Effector memory CD8-positive, alpha-beta T cell (primary cell): Measurements from ENCODE around the gene RAB3GAP1.
"Not testable (repeated sequence)": the region's sequence is repeated elsewhere in the genome, so short reads cannot be mapped to it uniquely, and the experiment has no call there.

Source experiments
- ATAC-seq: fragments of 150-1000 bp; cut with Tn5 transposase; replicated peaks from 2 replicates; pipeline ENCODE4 v1.10.0; 2021; ENCODE audit warnings: mild to moderate bottlenecking, moderate library complexity
- DNase-seq, 3 experiments: peaks; one replicate each; pipeline ENCODE4 v3.0.0; 2021
- H3K27ac Mint-ChIP-seq, 2 donors: one replicate each; pipeline ENCODE4 v1.8.0; 2022; ENCODE audit warnings: mild to moderate bottlenecking in 2 of 2, mixed read lengths in 2 of 2, moderate library complexity in 2 of 2
- H3K27me3 Mint-ChIP-seq, 2 donors: one replicate each; pipeline ENCODE4 v1.8.0; 2022; ENCODE audit warnings: mixed read lengths in 2 of 2
- H3K36me3 Mint-ChIP-seq: one replicate; pipeline ENCODE4 v1.8.0; 2022; ENCODE audit warnings: mild to moderate bottlenecking, moderate library complexity, mixed read lengths; ENCODE audit not compliant: insufficient read depth
- H3K4me1 Mint-ChIP-seq, 2 donors: one replicate each; pipeline ENCODE4 v1.8.0; 2022; ENCODE audit warnings: low read depth in 2 of 2, mixed read lengths in 2 of 2
- H3K4me3 Mint-ChIP-seq, 2 donors: one replicate each; pipeline ENCODE4 v1.8.0; 2022; ENCODE audit warnings: mild to moderate bottlenecking in 2 of 2, mixed read lengths in 2 of 2, moderate library complexity in 2 of 2
- H3K9me3 Mint-ChIP-seq, 2 donors: one replicate each; pipeline ENCODE4 v1.8.0; 2022; ENCODE audit warnings: mixed read lengths in 2 of 2

The RAB3GAP1 gene

DNA sequence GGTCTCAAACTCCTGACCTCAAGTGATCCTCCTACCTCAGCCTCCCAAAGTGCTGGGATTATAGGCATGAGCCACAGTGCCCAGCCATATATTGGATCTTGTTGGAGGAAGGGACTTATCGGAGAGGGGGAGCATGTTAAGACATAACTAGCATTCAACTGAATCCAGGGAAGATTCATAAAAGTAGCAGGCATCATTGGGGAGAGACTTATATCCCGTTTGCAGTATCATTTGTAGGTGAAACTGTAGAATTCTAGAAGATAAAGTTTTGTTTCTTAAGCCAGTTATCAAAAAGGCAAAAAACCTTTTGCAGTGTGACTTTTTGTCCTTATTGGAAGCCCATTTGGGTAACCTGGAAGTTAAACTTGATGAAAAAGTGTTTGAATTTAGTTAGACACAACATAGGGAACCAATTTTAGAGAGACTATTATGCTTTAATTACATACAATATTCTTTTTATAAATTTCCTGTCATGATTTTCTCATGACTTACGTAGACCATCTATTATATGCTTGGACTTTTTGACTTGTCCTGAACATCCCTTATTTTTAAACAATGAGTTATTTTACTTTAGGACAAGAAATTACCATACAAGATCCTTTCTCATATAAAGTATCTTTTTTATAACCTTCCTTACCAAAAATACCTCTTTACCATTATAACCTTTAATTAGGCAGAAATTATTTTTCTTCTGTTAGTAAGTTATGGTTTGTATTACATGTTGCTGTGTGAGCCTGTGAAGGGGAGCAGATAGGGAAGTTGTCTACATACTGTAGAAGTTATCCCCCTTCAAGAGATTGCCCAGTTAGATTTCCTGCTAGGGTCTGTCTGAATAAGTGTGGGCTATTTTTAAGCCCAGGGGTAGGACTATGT, 20.3 kb downstream of the RAB3GAP1 start:
- Mint-ChIP-seq H3K4me3 (no peak overlapping the region), H3K36me3 (no peaks in the 10 kb centered on the region), H3K27me3 (no peaks in the 10 kb centered on the region), H3K9me3 (peaks cover 4 to 7% of the 10 kb centered on the region in 2 donors), H3K4me1 (peaks cover 2 to 9% of the 10 kb centered on the region in 2 donors), H3K27ac (no peak overlapping the region)
- no peak for ATAC-seq
- DNase-seq, result no peak

DNA sequence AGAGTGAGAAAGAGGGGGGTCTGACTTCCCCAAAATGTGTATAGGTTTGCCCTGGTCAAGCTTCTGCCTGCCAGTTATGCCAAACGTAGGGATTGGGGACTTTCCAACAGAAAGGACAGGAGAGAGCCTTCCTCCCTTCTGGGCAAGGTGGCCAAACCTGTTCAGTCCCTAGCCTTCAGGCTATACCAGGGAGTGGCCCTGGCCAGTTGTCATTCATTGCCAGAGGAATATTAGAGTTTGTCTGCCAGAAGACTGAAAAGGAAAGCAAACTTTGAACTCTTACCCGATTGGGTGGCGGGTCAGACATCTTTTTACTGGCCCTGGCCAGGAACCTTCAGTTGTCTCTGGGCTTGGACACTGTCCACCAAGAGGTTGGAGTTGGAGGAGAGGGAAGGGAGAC, 22.1 kb downstream of the RAB3GAP1 start:
- Mint-ChIP-seq H3K36me3 (no peaks in the 10 kb centered on the region), H3K4me3 (no peak overlapping the region)

DNA sequence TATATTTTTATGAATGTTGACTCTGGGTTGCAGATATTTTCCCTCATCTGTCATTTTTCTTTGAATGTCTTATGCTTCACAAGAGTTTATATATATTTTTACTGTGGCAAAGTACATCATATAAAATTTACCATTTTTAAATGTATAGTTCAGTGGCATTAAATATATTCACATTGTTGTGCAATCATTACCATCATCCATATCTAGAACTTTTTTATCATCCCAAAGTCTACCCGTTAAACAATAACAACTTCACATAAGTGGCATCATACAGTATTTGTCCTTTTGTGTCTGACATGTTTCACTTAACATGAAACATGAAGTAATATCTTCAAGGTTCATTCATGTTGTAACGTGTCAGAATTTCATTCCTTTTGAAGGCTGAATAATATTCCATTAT, 24.5 kb downstream of the RAB3GAP1 start:
- Mint-ChIP-seq H3K4me3 (no peak overlapping the region), H3K27ac (no peak overlapping the region), H3K36me3 (no peaks in the 10 kb centered on the region), H3K9me3 (peaks cover 4 to 7% of the 10 kb centered on the region in 2 donors), H3K27me3 (no peaks in the 10 kb centered on the region), H3K4me1 (peaks cover 4 to 12% of the 10 kb centered on the region in 2 donors)
- DNase-seq (no peak), ATAC-seq (no peak)

More for the DNA sequence above, 22.1 kb downstream of the RAB3GAP1 start:
- DNase-seq (no peak), ATAC-seq (no peak)
- H3K27me3 Mint-ChIP-seq, result no peaks in the 10 kb centered on the region
- H3K27ac Mint-ChIP-seq, result peak overlapping the region; percentile 17 to 67
- peaks cover 4 to 7% of the 10 kb centered on the region in 2 donors for H3K9me3 Mint-ChIP-seq
- peaks cover 4 to 9% of the 10 kb centered on the region in 2 donors for H3K4me1 Mint-ChIP-seq

DNA sequence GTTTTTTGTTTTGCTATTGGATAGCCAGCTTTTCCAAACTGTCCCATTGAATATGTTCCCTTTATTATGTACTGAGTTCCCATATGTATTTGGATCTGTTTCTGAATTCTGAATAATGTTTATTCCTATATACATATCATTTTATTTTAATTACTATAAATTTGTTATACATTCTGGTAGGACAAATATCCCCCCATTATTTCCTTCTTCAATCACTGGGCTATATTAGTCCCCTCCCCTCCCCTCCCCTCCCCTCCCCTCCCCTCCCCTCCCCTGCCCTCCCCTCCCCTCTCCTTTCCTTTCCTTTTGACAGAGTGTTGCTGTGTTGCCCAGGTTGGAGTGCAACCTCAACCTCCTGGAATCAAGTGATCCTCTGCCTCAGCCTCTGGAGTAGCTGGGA, 26.3 kb downstream of the RAB3GAP1 start:
- peaks cover 4 to 7% of the 10 kb centered on the region in 2 donors for H3K4me1 Mint-ChIP-seq
- ATAC-seq (no peak), DNase-seq (no peak)
- H3K27me3 Mint-ChIP-seq, result no peaks in the 10 kb centered on the region
- no peaks in the 10 kb centered on the region for H3K9me3 Mint-ChIP-seq
- no peak overlapping the region for H3K27ac Mint-ChIP-seq
- H3K36me3 Mint-ChIP-seq, result no peaks in the 10 kb centered on the region
- H3K4me3 Mint-ChIP-seq, result no peak overlapping the region

DNA sequence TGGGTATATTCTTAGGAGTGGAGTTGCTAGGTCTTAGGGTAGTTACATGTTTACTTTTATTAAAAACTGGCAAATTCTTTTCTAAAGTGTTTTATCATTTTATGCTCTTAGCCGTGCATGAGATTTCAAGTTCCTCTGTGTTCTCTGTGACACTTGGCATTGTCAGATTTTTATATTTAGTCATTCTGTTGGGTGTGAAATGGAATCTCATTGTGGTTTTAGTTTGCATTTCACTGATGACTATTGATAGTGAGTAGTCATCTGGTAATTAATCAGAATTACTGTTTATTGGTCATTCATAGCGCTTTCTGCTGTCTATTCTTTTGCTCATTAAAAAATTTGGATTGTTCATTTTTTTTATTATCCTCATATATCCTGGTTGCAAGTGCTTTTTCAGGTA, 34.1 kb downstream of the RAB3GAP1 start:
- H3K27ac Mint-ChIP-seq, result no peak overlapping the region

DNA sequence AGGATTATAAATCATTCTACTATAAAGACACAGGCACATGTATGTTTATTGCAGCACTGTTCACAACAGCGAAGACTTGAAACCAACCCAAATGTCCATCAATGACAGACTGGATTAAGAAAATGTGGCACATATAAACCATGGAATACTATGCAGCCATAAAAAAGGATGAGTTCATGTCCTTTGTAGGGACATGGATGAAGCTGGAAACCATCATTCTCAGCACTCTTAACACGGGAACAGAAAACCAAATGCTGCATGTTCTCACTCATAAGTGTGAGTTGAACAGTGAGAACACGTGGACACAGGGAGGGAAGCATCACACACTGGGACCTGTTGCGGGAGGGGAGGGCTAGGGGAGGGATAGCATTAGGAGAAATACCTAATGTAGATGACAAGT, 37.5 kb downstream of the RAB3GAP1 start:
- H3K9me3 Mint-ChIP-seq, H3K27ac Mint-ChIP-seq, H3K36me3 Mint-ChIP-seq, H3K27me3 Mint-ChIP-seq, DNase-seq, H3K4me3 Mint-ChIP-seq, ATAC-seq: not testable (repeated sequence)
- H3K4me1 Mint-ChIP-seq, result peaks cover 2 to 14% of the 10 kb centered on the region in 2 donors

More for the DNA sequence above, 34.1 kb downstream of the RAB3GAP1 start:
- Mint-ChIP-seq H3K9me3 (no peaks in the 10 kb centered on the region), H3K27me3 (no peaks in the 10 kb centered on the region), H3K36me3 (no peaks in the 10 kb centered on the region), H3K4me1 (peaks cover 3 to 14% of the 10 kb centered on the region in 2 donors), H3K4me3 (no peak overlapping the region)
- no peak for DNase-seq
- no peak for ATAC-seq

DNA sequence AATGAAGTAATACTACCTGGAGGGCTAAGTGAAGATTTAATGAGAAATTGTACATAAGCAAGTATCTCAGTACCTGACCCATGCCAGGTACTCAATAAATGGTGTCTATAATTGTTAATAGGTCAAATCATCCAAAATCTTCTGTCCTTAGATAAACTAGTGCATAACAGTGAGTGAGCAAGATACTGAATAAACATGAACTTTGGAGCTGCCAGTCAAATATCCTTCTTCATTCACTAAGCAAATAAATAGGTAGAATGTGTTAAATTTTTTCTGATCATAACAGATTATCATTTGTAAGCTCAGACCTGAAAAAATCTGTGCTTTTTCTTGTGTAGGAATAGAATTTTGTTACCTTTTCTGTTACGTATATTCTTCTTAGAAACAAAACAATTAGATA, 39.6 kb downstream of the RAB3GAP1 start:
- Mint-ChIP-seq H3K4me1 (no peaks in the 10 kb centered on the region), H3K4me3 (no peak overlapping the region), H3K36me3 (peaks cover 2% of the 10 kb centered on the region), H3K27me3 (no peaks in the 10 kb centered on the region), H3K27ac (no peak overlapping the region), H3K9me3 (no peaks in the 10 kb centered on the region)
- ATAC-seq (no peak), DNase-seq (no peak)

DNA sequence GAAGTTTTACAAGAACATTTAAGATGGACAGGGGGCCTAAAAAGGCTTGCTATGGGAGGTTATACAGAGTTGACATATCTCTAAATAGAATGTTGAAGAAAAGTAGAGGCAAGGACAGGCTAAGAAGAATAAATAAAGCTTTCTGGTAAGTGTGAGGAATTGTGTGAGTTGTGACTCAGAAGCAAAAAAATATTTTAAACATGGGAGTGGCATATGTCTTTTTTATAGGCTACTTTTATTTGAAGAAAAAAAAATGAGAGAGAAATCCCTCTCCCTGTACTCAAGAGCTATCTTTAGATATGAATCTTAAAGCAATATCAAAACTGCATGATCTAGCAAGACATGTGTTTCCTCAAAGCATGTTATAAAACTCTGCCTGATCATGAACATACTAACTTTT, 41.1 kb downstream of the RAB3GAP1 start:
- Mint-ChIP-seq H3K4me3 (no peak overlapping the region), H3K27me3 (no peaks in the 10 kb centered on the region), H3K9me3 (no peaks in the 10 kb centered on the region), H3K4me1 (no peaks in the 10 kb centered on the region), H3K36me3 (peaks cover 2% of the 10 kb centered on the region), H3K27ac (no peak overlapping the region)
- DNase-seq, result no peak
- ATAC-seq, result no peak

DNA sequence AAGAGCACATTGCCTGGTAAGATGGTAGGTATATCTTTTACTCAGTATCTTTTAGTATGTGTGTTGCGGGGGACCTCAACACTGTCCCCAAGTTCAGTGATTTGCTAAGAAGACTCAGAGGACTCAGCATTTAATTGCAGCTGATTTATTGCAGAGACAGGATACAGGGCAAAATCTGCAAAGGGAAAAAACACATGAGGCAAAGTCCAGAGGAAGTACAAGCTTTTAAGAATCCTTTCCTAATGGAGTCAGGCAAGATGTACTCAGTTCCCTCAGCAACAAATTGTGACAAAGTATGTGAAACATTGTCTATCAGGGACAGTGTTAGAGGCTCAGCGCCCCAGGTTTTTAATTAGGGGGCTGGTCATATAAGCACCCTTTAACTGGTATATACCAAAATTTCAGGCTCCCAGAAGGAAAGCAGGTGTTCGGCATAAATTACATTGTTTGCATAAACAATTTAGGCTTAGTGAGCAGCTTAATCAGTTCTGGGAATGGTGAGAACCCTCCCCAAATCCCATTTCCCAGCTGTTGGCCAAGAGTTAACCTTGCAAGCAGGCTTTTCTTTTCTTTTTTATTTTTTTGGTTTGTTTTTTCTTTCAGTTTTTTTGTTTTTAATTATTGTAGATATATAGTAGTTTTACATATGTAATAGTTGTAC, 41.7 kb downstream of the RAB3GAP1 start:
- Mint-ChIP-seq H3K9me3 (no peaks in the 10 kb centered on the region), H3K27ac (no peak overlapping the region), H3K36me3 (peaks cover 2% of the 10 kb centered on the region), H3K4me3 (no peak overlapping the region), H3K27me3 (no peaks in the 10 kb centered on the region), H3K4me1 (no peaks in the 10 kb centered on the region)
- ATAC-seq (no peak), DNase-seq (no peak)

DNA sequence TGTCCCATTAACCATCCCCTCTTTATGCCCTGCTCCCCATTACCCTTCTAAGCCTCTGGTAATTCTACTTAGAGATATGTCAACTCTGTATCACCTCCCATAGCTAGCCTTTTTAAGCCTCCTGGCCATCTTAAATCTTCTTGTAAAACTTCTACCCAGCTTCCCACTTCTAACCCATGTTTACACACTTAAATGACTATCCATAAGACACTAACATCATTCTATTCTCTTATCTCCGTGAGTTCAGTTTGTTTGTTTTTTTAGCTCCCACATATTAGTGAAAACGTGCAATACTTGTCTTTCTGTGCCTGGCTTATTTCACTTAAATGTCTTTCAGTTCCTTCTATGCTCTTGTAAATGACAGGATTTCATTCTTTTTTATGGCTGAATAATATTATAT, 42.4 kb downstream of the RAB3GAP1 start:
- H3K27ac Mint-ChIP-seq, result no peak overlapping the region
- no peak for ATAC-seq
- DNase-seq, result no peak
- H3K36me3 Mint-ChIP-seq, result peaks cover 2% of the 10 kb centered on the region
- no peaks in the 10 kb centered on the region for H3K27me3 Mint-ChIP-seq
- H3K4me1 Mint-ChIP-seq, result no peaks in the 10 kb centered on the region
- H3K4me3 Mint-ChIP-seq, result no peak overlapping the region
- no peaks in the 10 kb centered on the region for H3K9me3 Mint-ChIP-seq

DNA sequence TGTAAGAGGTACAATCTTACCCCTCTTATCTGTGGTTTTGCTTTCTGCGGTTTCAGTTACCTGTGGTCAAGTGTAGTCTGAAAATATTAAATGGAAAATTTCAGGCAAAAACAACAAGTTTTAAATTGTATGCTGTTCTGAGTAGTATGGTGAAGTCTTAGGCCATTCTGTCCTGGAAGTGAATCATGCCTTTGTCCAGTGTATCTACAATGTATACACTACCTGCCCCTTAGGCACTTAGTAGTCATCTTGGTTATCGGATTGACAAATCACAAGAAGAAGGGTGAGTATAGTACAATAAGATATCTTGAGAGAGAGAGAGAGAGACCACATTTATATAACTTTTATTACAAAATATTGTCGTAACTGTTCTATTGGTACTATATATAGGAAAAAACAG, 43.5 kb downstream of the RAB3GAP1 start:
- DNase-seq (no peak), ATAC-seq (no peak)
- Mint-ChIP-seq H3K4me1 (no peaks in the 10 kb centered on the region), H3K36me3 (peaks cover 2% of the 10 kb centered on the region), H3K9me3 (no peaks in the 10 kb centered on the region), H3K27me3 (no peaks in the 10 kb centered on the region), H3K4me3 (no peak overlapping the region), H3K27ac (no peak overlapping the region)

DNA sequence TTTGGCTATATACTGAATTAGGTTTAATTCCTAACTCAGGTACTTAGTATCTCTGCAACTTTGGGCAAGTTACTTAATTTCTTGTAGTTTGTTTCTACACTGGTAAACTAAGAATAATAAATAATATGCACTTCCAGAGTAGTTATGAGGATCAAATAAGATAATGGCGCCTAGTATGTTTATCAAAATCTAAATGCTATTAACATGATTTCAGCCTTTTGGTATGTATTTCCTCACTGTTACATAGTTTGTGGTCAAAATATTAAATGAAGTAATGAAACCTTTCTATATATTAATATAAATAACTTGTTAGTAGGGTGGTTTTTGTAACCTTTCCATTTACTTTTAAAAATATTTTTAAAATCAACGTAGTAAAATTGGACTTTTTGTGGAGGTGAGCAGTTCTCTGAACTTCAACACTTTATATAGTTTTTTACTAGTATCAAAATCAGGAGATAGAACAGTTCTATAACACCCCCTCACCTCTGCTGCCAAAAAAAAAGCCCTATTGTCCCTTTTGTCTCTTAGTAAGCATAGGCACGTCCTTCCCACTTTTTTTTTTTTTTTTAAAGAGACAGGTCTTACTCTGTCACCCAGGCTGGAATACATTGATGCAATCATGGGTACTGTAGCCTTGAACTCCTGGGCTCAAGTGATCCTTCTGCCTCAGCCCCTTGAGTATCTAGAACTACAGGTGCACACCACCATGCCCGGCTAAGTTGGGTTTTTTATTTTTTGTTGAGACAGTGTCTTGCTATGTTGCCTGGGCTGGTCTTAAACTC, 44.8 kb downstream of the RAB3GAP1 start:
- no peaks in the 10 kb centered on the region for H3K27me3 Mint-ChIP-seq
- H3K4me3 Mint-ChIP-seq, result no peak overlapping the region
- H3K27ac Mint-ChIP-seq, result no peak overlapping the region
- ATAC-seq (no peak), DNase-seq (no peak)
- H3K9me3 Mint-ChIP-seq, result no peaks in the 10 kb centered on the region
- no peaks in the 10 kb centered on the region for H3K4me1 Mint-ChIP-seq
- peaks cover 2% of the 10 kb centered on the region for H3K36me3 Mint-ChIP-seq

DNA sequence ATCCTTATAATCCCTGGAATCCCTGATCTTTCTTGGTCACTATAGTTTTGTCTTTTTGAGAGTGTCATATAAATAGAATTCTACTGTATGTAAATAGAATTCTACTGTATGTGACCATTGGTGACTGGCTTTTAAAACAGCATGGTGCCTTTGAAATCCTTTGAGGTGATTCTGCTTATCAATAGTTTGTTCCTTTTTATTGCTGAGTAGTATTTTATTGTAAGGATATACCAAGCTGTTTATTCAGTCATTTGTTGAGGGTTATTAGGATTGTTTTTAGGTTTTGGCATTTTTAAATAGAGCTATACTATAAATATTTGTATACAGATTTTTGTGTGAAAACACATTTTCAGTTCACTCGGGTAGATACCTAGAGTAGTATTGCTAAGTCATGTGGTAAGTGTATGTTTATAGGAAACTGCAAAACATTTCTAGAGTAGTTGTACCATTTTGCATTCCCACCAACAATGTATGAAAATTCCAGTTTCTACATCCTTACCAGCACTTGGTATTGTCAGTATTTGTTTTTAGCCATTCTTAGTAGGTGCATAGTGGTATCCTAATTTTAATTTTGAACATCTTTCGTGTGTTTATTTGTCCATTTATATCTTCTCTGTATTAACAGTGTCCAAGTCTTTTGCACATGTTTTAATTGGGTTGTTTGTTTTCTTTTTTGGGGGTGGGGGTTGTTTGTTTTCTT, 45.6 kb downstream of the RAB3GAP1 start:
- H3K36me3 Mint-ChIP-seq, result peaks cover 2% of the 10 kb centered on the region
- no peak for ATAC-seq
- H3K27me3 Mint-ChIP-seq, result no peaks in the 10 kb centered on the region

More for the DNA sequence above, 45.6 kb downstream of the RAB3GAP1 start:
- H3K4me3 Mint-ChIP-seq, result no peak overlapping the region
- DNase-seq, result no peak
- no peaks in the 10 kb centered on the region for H3K4me1 Mint-ChIP-seq
- no peak overlapping the region for H3K27ac Mint-ChIP-seq
- no peaks in the 10 kb centered on the region for H3K9me3 Mint-ChIP-seq
